Measurements from ENCODE around the gene TOP3A.

GRCh38 chr17:18260332-18261145 is 54.3 kb downstream of the TOP3A start, which contains the start of gene MIEF2:
- TF ChIP-seq CTCF (IDR thresholded peaks at IDR 0.05) (peak in 1 of 6 experiments; percentile 20), POLR2A (IDR thresholded peaks at IDR 0.05) (peak; percentile 37 to 54)
